Measurements from ENCODE around the gene HOMER1.

- TF ChIP-seq CTCF (IDR thresholded peaks at IDR 0.05) (no peak), POLR2AphosphoS5 (IDR thresholded peaks at IDR 0.05) (no peak), EP300 (IDR thresholded peaks at IDR 0.05; ENCODE audit: low read depth) (no peak), POLR2A (IDR thresholded peaks at IDR 0.05) (no peak)
These were observed 117.7 kb downstream of the HOMER1 start for GRCh38 chr5:79396265-79396664.

Measured in transverse colon (tissue), 4 donors.